Stimulated activated CD4-positive, alpha-beta T cell treated with anti-CD3 and anti-CD28 coated beads, Interleukin-12 subunit alpha, Interleukin-12 subunit beta, amount 100 ng/mL, for 4 hours (primary cell): Measurements from ENCODE around the gene SIRPA.

Experiments
- DNase-seq: peaks from one replicate; pipeline ENCODE4 v3.0.0-alpha.2; 2020

SIRPA gene

GRCh38 chr20:1870792-1871550 is 24.2 kb upstream of the SIRPA start:
- no peak for DNase-seq

- no peak for DNase-seq
Observed at GRCh38 chr20:1871807-1872458, 23.3 kb upstream of the SIRPA start.

GRCh38 chr20:1872459-1873097 is 22.6 kb upstream of the SIRPA start:
- DNase-seq = no peak

GRCh38 chr20:1874450-1875182 is 20.6 kb upstream of the SIRPA start:
- DNase-seq = no peak

GRCh38 chr20:1875183-1875554 is 20.0 kb upstream of the SIRPA start:
- no peak for DNase-seq

- no peak for DNase-seq
Observed at GRCh38 chr20:1875762-1876161, 19.4 kb upstream of the SIRPA start.

GRCh38 chr20:1876217-1876921 is 18.8 kb upstream of the SIRPA start:
- DNase-seq = no peak

- DNase-seq = no peak
Observed at GRCh38 chr20:1876975-1877608, 18.1 kb upstream of the SIRPA start.

GRCh38 chr20:1877609-1878200 is 17.5 kb upstream of the SIRPA start:
- DNase-seq = no peak

- DNase-seq = no peak
Observed at GRCh38 chr20:1879369-1879768, 15.8 kb upstream of the SIRPA start.

- DNase-seq = no peak
Observed at GRCh38 chr20:1879934-1880333, 15.3 kb upstream of the SIRPA start.

GRCh38 chr20:1880529-1881239 is 14.5 kb upstream of the SIRPA start:
- DNase-seq = no peak

- no peak for DNase-seq
Observed at GRCh38 chr20:1881240-1881835, 13.9 kb upstream of the SIRPA start.

- DNase-seq = no peak
Observed at GRCh38 chr20:1882026-1882425, 13.2 kb upstream of the SIRPA start.

- no peak for DNase-seq
Observed at GRCh38 chr20:1883986-1884385, 11.2 kb upstream of the SIRPA start.

GRCh38 chr20:1885254-1885653 is 10.0 kb upstream of the SIRPA start:
- no peak for DNase-seq

- no peak for DNase-seq
Observed at GRCh38 chr20:1885940-1886693, 9.1 kb upstream of the SIRPA start.

GRCh38 chr20:1887321-1887720 is 7.9 kb upstream of the SIRPA start:
- no peak for DNase-seq

GRCh38 chr20:1887756-1888155 is 7.5 kb upstream of the SIRPA start:
- no peak for DNase-seq
